ENCODE results near the gene RAB34.

The RAB34 gene, protein sequence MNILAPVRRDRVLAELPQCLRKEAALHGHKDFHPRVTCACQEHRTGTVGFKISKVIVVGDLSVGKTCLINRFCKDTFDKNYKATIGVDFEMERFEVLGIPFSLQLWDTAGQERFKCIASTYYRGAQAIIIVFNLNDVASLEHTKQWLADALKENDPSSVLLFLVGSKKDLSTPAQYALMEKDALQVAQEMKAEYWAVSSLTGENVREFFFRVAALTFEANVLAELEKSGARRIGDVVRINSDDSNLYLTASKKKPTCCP

DNA sequence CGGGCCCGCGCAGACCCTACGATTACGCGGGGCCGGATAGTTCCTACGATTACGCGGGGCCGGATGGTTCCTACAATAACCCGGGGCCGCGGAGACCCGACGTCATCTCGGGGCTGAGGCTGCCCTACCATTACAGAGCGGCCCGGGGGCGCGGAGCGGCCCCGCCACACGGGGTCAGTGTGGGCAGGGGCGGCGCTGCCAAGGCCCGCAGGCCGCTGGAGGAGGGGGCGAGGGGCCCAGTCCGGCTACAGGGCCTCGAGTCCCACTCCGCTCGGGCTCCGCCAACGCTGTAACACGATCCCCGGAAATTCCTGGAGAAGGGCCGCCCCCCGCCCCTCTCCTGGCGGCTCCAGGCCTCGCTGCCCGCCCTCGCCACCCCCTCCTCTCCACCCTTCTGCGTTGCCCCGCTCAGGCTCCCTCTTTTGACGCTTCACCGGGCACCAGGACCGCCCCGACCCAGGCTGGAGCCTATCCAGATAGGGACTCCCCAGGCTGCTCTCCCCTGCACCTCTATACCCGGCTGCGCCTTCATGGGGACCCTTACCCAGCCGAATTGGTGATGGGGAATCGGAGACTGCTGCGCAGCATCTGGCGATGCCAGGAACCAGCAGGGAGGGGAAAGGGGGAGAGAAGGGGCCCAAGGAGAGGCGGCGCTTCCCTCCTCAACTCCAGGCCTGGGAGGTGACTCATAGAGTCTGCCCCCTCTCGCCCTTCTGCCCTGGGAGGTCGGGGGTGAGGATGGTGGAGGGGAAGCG, at the start of gene RAB34:
Gene RAB34, minus strand, starts transcription at position 291 of the 755 bp plus-strand sequence. CDS start 602 bp downstream, outside the sequence.
- peak; percentile 97 for DNase-seq (ENCODE audit: low read depth)
- peaks cover 36% of the 10 kb centered on the region for H3K36me3 ChIP-seq (ENCODE audit: control insufficient read depth, insufficient read depth, low read length, severe bottlenecking)
- peak within 1 kb of the TSS; percentile 91 for H3K9ac ChIP-seq (ENCODE audit: low read length)
- no peaks in the 10 kb centered on the region for H3K27me3 ChIP-seq (replicated peaks; ENCODE audit: control insufficient read depth, insufficient read depth, low read length)
- peak within 1 kb of the TSS; percentile 89 for H3K4me3 ChIP-seq (ENCODE audit: low read length)
- peaks cover 37% of the 10 kb centered on the region for H3K4me1 ChIP-seq (ENCODE audit: control insufficient read depth, insufficient read depth, low read length)
- no peaks in the 10 kb centered on the region for H3K9me3 ChIP-seq (ENCODE audit: control insufficient read depth, low read length)

DNA sequence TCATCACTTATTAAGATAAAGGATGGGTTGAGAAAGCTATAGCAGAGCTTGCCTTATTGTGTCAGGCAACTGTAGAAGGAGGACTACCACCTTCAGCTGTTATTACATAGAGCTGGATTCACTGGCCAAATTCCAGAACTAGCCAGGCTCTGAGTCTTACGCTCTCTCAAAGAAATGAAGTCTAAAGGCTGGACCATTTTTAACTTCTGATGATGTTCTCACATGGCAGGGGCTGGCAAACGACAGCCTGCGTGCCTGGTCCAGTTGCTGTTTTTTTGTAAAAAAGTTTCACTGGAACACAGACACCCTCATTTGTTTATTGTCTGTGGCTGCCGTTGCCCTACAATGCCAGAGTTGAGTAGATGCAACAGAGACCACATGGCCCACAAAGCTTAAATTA, 47.4 kb upstream of the RAB34 start:
- DNase-seq (ENCODE audit: low read depth) = no peak
- H3K4me3 ChIP-seq (ENCODE audit: low read length) = no peak overlapping the region
- no peaks in the 10 kb centered on the region for H3K9me3 ChIP-seq (ENCODE audit: control insufficient read depth, low read length)
- peaks cover 44% of the 10 kb centered on the region for H3K36me3 ChIP-seq (ENCODE audit: control insufficient read depth, insufficient read depth, low read length, severe bottlenecking)
- no peak overlapping the region for H3K9ac ChIP-seq (ENCODE audit: low read length)
- peaks cover 8% of the 10 kb centered on the region for H3K4me1 ChIP-seq (ENCODE audit: control insufficient read depth, insufficient read depth, low read length)
- H3K27me3 ChIP-seq (replicated peaks; ENCODE audit: control insufficient read depth, insufficient read depth, low read length) = no peaks in the 10 kb centered on the region

DNA sequence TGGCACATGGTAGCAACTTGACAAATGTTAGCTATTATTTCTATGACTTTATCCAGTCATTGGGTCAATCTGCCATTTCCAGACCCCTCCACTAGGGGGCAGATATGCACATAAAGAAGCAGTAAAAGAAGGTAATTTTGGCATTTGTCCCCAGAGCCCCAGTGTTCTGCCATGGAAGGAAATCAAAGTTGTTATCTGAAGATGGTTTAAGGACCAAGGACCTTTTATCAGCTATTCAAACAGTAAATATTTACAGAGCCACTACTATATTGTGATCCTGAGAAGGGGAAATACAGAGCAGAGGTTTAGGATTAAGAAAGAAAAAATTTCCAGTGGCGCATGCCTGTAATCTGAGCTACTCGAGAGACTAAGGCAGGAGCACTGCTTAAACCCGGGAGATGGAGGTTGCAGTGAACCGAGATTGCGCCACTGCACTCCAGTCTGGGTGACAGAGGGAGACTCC, 46.2 kb upstream of the RAB34 start:
- Histone ChIP-seq H3K9ac (ENCODE audit: low read length) (no peak overlapping the region), H3K36me3 (ENCODE audit: control insufficient read depth, insufficient read depth, low read length, severe bottlenecking) (peaks cover 56% of the 10 kb centered on the region), H3K4me1 (ENCODE audit: control insufficient read depth, insufficient read depth, low read length) (peaks cover 8% of the 10 kb centered on the region), H3K4me3 (ENCODE audit: low read length) (no peak overlapping the region), H3K9me3 (ENCODE audit: control insufficient read depth, low read length) (no peaks in the 10 kb centered on the region), H3K27me3 (replicated peaks; ENCODE audit: control insufficient read depth, insufficient read depth, low read length) (no peaks in the 10 kb centered on the region)
- DNase-seq (ENCODE audit: low read depth) = peak; percentile 94

DNA sequence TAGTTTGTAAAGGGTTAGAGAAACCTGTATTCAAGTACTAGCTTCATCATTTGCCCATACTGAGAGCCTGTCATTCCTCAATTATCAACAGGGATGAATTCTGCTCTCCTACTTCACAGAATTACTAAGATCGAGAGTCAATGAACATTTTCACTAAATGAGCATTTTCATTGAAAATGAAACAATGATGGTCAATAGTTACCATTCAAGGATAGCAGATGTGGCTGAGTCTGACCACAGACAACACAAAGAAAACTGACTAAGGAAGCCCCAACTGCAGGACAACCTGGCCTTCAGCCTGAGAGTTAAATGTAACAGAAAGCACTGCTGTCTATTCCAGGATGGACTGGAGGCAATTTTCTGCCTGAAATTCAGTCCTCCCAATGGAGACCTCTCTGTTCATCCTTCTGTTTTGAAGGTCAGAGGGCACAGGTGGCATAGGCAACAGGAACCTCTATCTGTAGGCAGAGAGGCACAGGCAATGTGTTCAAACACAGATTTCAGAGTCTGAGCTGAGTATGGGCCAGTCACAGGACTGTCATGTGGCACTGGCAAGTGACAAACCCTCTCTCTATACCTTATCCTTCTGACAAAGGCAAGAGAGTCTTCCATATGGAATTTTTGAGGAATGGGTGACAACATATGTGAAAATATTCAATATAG, 45.6 kb upstream of the RAB34 start:
- H3K4me1 ChIP-seq (ENCODE audit: control insufficient read depth, insufficient read depth, low read length) = peaks cover 8% of the 10 kb centered on the region
- no peaks in the 10 kb centered on the region for H3K9me3 ChIP-seq (ENCODE audit: control insufficient read depth, low read length)
- no peaks in the 10 kb centered on the region for H3K27me3 ChIP-seq (replicated peaks; ENCODE audit: control insufficient read depth, insufficient read depth, low read length)
- H3K4me3 ChIP-seq (ENCODE audit: low read length) = no peak overlapping the region
- peaks cover 61% of the 10 kb centered on the region for H3K36me3 ChIP-seq (ENCODE audit: control insufficient read depth, insufficient read depth, low read length, severe bottlenecking)
- no peak for DNase-seq (ENCODE audit: low read depth)
- no peak overlapping the region for H3K9ac ChIP-seq (ENCODE audit: low read length)

DNA sequence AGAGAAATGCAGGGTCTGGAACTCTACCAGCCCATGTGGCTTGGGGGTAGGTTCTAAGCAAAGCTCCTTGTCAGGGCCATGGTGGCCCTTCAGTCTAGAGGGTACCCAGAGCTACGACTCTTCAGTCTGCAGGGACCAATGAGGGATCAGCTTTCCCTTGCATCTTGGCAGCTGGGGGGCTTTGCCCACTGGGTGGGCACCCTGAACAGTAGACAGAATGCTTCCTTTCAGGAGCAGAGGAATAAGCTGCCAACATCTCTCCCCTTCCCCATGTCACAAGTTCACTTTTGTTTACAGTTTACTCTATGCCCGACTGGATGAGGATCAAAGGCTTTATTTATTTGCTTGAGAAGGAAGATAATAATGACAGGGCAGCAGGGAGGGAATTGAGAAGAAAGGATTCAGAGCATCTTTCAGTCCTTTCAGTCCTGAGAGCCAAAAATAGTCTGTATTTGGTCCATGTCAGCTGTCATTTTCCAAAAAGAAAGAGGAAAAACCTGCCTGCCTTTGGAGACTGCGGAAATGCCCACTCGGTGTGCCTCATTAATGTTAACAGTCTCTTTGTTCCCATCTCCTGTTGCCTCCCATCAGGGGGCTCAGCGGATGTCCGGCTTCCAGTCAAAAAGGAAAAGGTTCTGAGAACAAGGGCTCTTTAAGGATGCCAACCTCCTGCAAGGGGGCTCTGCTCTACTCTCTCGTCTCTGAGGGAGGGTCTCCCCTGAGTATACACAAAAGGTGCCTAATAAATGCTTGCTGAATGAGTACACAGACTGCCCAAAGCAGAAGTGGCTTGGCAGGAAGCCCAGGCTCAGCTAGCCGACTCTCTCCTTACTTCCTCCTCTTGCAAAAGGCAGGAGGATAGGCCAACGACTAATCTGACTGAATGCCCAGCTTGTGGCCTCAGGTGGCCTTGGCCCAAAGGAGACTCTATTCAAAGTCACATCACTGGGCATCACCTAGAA, 43.2 kb upstream of the RAB34 start:
- H3K9me3 ChIP-seq (ENCODE audit: control insufficient read depth, low read length) = no peaks in the 10 kb centered on the region
- H3K4me1 ChIP-seq (ENCODE audit: control insufficient read depth, insufficient read depth, low read length) = peaks cover 8% of the 10 kb centered on the region
- no peak overlapping the region for H3K9ac ChIP-seq (ENCODE audit: low read length)
- peaks cover 75% of the 10 kb centered on the region for H3K36me3 ChIP-seq (ENCODE audit: control insufficient read depth, insufficient read depth, low read length, severe bottlenecking)
- peak; percentile 46 for DNase-seq (ENCODE audit: low read depth)
- no peak overlapping the region for H3K4me3 ChIP-seq (ENCODE audit: low read length)
- H3K27me3 ChIP-seq (replicated peaks; ENCODE audit: control insufficient read depth, insufficient read depth, low read length) = no peaks in the 10 kb centered on the region

DNA sequence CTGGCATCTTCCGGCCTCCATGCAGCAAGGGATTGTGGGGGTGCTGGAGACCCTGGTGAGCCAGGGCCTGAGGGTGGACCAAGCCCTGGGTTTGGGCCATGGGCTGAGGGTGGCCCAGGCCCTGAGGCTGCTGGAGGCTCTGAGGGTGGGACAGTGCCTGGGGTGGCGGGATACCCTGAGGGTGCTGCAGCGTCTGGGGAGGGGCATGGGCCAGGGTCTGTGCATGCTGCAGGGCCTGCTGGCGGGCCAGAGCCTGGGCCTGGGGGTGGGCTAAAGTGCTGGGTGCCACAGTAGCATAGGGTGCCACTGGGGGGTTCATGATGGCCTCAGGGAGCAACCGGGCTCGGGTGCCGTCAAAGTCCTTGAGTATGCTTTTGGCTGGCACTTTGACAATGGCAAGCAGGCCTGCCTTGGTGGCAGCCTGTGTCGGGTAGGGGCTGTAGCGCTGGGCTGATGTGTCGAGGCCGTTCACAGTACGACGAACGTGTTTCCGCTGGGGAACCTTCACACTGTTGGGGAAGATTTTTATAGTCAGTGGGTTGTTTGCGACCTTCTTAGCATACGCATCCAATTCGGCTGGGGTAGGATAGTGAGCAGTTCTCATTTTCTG, 41.7 kb upstream of the RAB34 start:
- Histone ChIP-seq H3K9ac (ENCODE audit: low read length) (no peak overlapping the region), H3K27me3 (replicated peaks; ENCODE audit: control insufficient read depth, insufficient read depth, low read length) (no peaks in the 10 kb centered on the region), H3K36me3 (ENCODE audit: control insufficient read depth, insufficient read depth, low read length, severe bottlenecking) (peaks cover 63% of the 10 kb centered on the region), H3K9me3 (ENCODE audit: control insufficient read depth, low read length) (no peaks in the 10 kb centered on the region), H3K4me3 (ENCODE audit: low read length) (no peak overlapping the region), H3K4me1 (ENCODE audit: control insufficient read depth, insufficient read depth, low read length) (peaks cover 8% of the 10 kb centered on the region)
- DNase-seq (ENCODE audit: low read depth) = no peak

DNA sequence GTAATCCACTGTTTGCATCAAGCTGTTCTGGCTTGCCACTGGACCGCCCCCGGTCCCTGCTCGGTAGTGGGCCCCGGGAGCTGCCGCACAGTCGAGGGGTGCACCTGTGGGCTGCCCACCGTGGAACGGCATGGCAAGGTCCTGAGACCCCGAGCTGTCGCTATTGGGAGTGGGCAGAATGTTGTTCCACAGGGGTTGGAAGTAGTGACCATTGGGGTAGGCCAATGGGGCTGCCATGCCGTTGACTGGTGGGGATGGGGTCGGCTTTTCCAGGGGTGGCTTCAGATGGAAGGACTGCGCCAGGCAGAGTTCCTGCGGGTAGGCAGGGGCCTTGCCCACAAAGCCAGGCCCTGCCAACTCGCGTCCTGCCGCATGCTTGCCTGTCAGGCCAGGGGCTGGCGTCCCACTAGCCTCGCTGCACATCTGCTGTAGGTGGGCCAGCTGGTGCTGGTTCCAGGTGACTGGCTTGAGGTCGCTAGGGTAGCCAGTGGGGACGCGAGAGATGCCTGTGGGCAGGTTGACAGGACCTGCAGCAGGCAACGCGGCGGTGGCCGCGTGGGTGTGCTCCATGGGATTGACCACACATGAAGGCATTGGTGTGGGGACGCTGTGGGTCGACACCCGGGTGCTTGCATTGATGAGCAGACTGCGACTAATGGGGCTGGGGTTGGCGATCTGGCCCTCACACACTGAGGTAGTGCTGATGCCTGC, 40.9 kb upstream of the RAB34 start:
- Histone ChIP-seq H3K4me3 (ENCODE audit: low read length) (no peak overlapping the region), H3K4me1 (ENCODE audit: control insufficient read depth, insufficient read depth, low read length) (peaks cover 8% of the 10 kb centered on the region), H3K9me3 (ENCODE audit: control insufficient read depth, low read length) (no peaks in the 10 kb centered on the region), H3K27me3 (replicated peaks; ENCODE audit: control insufficient read depth, insufficient read depth, low read length) (no peaks in the 10 kb centered on the region), H3K36me3 (ENCODE audit: control insufficient read depth, insufficient read depth, low read length, severe bottlenecking) (peaks cover 63% of the 10 kb centered on the region), H3K9ac (ENCODE audit: low read length) (no peak overlapping the region)
- no peak for DNase-seq (ENCODE audit: low read depth)

DNA sequence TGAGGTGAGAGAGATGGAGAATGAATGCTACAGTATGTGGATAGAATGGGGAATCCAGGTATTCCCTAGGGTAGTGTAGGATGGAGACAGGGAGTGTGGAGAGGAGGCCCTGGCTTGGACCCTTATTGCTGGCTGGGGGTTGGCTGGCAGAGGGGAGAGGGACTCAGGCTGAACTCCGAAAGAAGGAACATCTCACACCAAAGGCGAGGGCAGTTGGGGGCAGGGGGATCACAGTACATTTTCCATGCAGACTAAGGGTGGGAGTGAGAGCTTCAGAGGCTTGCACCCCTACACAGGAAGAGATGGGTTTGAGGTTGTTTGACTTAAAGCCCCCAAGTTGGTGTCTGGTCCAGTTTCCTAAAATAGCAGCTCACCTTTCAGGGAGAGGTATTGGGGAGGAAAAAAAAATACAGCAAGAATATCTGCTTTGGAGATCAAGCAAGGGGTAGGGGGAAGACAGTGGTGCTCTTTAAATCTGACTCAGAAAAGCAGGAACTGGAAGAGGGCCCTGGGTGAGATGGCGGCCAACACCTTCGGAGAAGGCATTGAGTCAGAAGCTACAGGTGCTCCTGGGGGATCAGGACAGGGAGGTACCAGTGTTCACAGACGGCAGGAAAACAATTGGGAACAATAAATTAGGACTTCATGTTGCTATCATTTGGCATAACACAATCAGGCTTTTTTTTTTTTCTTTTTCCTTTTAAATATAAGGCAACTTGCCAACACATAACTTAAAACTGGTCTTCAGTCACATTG, 38.6 kb upstream of the RAB34 start:
- Histone ChIP-seq H3K4me1 (ENCODE audit: control insufficient read depth, insufficient read depth, low read length) (peaks cover 3% of the 10 kb centered on the region), H3K4me3 (ENCODE audit: low read length) (no peak overlapping the region), H3K9me3 (ENCODE audit: control insufficient read depth, low read length) (no peaks in the 10 kb centered on the region), H3K36me3 (ENCODE audit: control insufficient read depth, insufficient read depth, low read length, severe bottlenecking) (peaks cover 56% of the 10 kb centered on the region), H3K9ac (ENCODE audit: low read length) (no peak overlapping the region), H3K27me3 (replicated peaks; ENCODE audit: control insufficient read depth, insufficient read depth, low read length) (no peaks in the 10 kb centered on the region)
- no peak for DNase-seq (ENCODE audit: low read depth)

DNA sequence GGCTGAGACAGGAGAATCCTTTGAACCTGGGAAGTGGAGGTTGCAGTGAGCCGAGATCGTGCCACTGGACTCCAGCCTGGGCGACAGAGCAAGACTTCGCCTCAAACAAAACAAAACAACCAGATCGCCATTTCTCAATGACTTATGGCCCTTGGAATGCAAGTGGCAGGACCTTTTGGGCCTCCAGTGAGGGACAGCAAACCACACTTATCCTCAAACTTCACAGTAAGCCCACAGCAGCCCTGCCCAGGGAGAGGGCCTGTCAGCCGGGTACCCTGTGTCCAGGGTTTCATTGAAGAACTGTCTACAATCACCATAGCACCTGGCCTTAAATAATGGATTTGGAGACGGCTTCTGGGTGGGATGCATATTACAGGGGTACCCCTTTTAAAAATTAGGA, 37.8 kb upstream of the RAB34 start:
- Histone ChIP-seq H3K9ac (ENCODE audit: low read length) (no peak overlapping the region), H3K4me3 (ENCODE audit: low read length) (no peak overlapping the region), H3K36me3 (ENCODE audit: control insufficient read depth, insufficient read depth, low read length, severe bottlenecking) (peaks cover 49% of the 10 kb centered on the region), H3K4me1 (ENCODE audit: control insufficient read depth, insufficient read depth, low read length) (peaks cover 3% of the 10 kb centered on the region), H3K9me3 (ENCODE audit: control insufficient read depth, low read length) (no peaks in the 10 kb centered on the region), H3K27me3 (replicated peaks; ENCODE audit: control insufficient read depth, insufficient read depth, low read length) (no peaks in the 10 kb centered on the region)
- DNase-seq (ENCODE audit: low read depth) = no peak

Data from adipocyte (in vitro differentiated cells).